HepG2 (cell line): ENCODE results near the gene PAPPA2. TPM values are rescaled to one million over a fixed set of nuclear protein-coding genes. Genes with fewer than 3 reads are reported as not detected.

ENCODE experiments used
- ATAC-seq: fragments of 200-7000 bp; cut with Tn5 transposase; 3 replicates; pipeline ENCODE4 v1.9.1; 2020; ENCODE audit warnings: mild to moderate bottlenecking, moderate library complexity
- BruUV-seq: library from RNA; stranded (reverse); fragments of 400-500 nt; replicated peaks from 2 replicates; lab custom pipeline; 2021; lab: Mats Ljungman, UMichigan
- CTCF ChIA-PET: fragments of 300-600 bp; formaldehyde crosslinking; extraction: SDS; loops from one replicate; lab custom pipeline; 2021; ENCODE audit warnings: low total read pairs, inconsistent platforms, low intra/inter-chr PET ratio; lab: Yijun Ruan, JAX
- POLR2A ChIA-PET: fragments of 350-600 bp; sonication (Branson Sonifier 250); formaldehyde crosslinking; loops from one replicate; lab custom pipeline; 2020; ENCODE audit warnings: antibody characterized with exemption, inconsistent platforms; lab: Yijun Ruan, JAX
- DNase-seq: peaks from one replicate; pipeline ENCODE4 v3.0.0-alpha.2; 2015; ENCODE audit warnings: low spot score
- FAIRE-seq: peaks from 3 replicates; lab custom pipeline; 2011; peaks lifted over from hg19 to GRCh38; lab: Jason Lieb, UNC
- H2AFZ ChIP-seq: one replicate; pipeline ENCODE4 v1.6.1; 2011; ENCODE audit warnings: low read length, inconsistent platforms
- H3K27ac ChIP-seq: fragments of 300-600 bp; 3 replicates; pipeline ENCODE4 v1.8.0; 2011; ENCODE audit warnings: mixed run types, mild to moderate bottlenecking, mixed read lengths, low read length, inconsistent platforms; ENCODE audit not compliant: insufficient read depth; ENCODE audit errors: extremely low read length
- H3K27me3 ChIP-seq, 2 experiments: fragments of 200-600 bp in 1 of 2; 2 replicates in 1 of 2; 3 replicates in 1 of 2; pipeline versions ENCODE4 v1.6.0 to v1.8.0; 2011; ENCODE audit warnings: low read length in 2 of 2, mild to moderate bottlenecking in 2 of 2, moderate library complexity in 2 of 2, inconsistent platforms in 1 of 2; ENCODE audit not compliant: insufficient read depth in 2 of 2, control insufficient read depth in 1 of 2
- H3K36me3 ChIP-seq, 2 experiments: fragments of 200-600 bp in 1 of 2; replicated peaks in 1 of 2; 2 replicates in 1 of 2; 3 replicates in 1 of 2; pipeline versions ENCODE4 v1.5.1 to v1.8.0; 2011; ENCODE audit warnings: low read length in 2 of 2, inconsistent platforms in 1 of 2; ENCODE audit not compliant: insufficient read depth in 2 of 2, control insufficient read depth in 1 of 2
- H3K4me1 ChIP-seq: 2 replicates; pipeline ENCODE4 v1.5.1; 2012; ENCODE audit warnings: low read length, inconsistent platforms; ENCODE audit not compliant: insufficient read depth
- H3K4me2 ChIP-seq: 2 replicates; pipeline ENCODE4 v1.6.0; 2011; ENCODE audit warnings: low read depth, low read length, inconsistent platforms
- H3K4me3 ChIP-seq, 3 experiments: fragments of 200-600 bp in 1 of 3; sonication (generic), shearing (Covaris generic) in 1 of 3; replicated peaks in 1 of 3; 2 replicates each; pipeline ENCODE4 v1.5.1; 2011 to 2016; ENCODE audit warnings: low read length in 3 of 3, inconsistent platforms in 2 of 3, low read depth in 2 of 3, mild to moderate bottlenecking in 2 of 3, control low read depth in 1 of 3, mixed read lengths in 1 of 3; ENCODE audit not compliant: insufficient read depth in 1 of 3
- H3K79me2 ChIP-seq: one replicate; pipeline ENCODE4 v1.6.1; 2011; ENCODE audit warnings: low read length, inconsistent platforms; ENCODE audit not compliant: insufficient read depth
- H3K9ac ChIP-seq: 2 replicates; pipeline ENCODE4 v1.6.0; 2011; ENCODE audit warnings: mild to moderate bottlenecking, low read depth, low read length, inconsistent platforms; ENCODE audit not compliant: insufficient read depth
- H3K9me3 ChIP-seq: 2 replicates; pipeline ENCODE4 v1.5.1; 2012; ENCODE audit warnings: mild to moderate bottlenecking, low read length
- H4K20me1 ChIP-seq: 2 replicates; pipeline ENCODE4 v1.6.0; 2011; ENCODE audit warnings: inconsistent platforms, mild to moderate bottlenecking, low read length, moderate library complexity; ENCODE audit not compliant: insufficient read depth
- ESRRA ChIP-seq: sonication (generic); formaldehyde crosslinking; IDR thresholded peaks from 2 replicates; pipeline ENCODE4 v1.5.1; 2020; ENCODE audit warnings: mild to moderate bottlenecking, low read depth, missing genetic modification reagents
- KLF16 ChIP-seq, 2 experiments: sonication (generic) in 1 of 2; formaldehyde crosslinking in 1 of 2; IDR thresholded peaks; 2 replicates each; pipeline versions ENCODE4 v1.6.1 to v1.8.0; 2016 to 2023; ENCODE audit warnings: missing genetic modification reagents in 2 of 2, missing compliant biosample characterization in 1 of 2
- MED1 ChIP-seq: sonication (generic); formaldehyde crosslinking; IDR thresholded peaks from 2 replicates; pipeline ENCODE4 v1.4.0; 2020; ENCODE audit warnings: missing genetic modification reagents
- NCOA1 ChIP-seq: sonication (generic); formaldehyde crosslinking; IDR thresholded peaks from 2 replicates; pipeline ENCODE4 v1.9.0; 2021; ENCODE audit warnings: missing genetic modification reagents
- NR1H2 ChIP-seq: sonication (generic); formaldehyde crosslinking; IDR thresholded peaks from 2 replicates; pipeline ENCODE4 v1.8.1; 2022; ENCODE audit warnings: low read depth, missing genetic modification reagents, borderline replicate concordance
- PHF21A ChIP-seq: sonication (generic); formaldehyde crosslinking; IDR thresholded peaks from 2 replicates; pipeline ENCODE4 v1.5.0; 2020; ENCODE audit warnings: mild to moderate bottlenecking, missing genetic modification reagents
- SAP130 ChIP-seq: IDR thresholded peaks from 2 replicates; pipeline ENCODE4 v1.6.1; 2016; ENCODE audit warnings: low read depth
- SMARCE1 ChIP-seq: fragments of 450-650 bp; IDR thresholded peaks from 2 replicates; pipeline ENCODE4 v1.6.1; 2017; ENCODE audit warnings: borderline replicate concordance
- SNAI1 ChIP-seq: sonication (generic); formaldehyde crosslinking; IDR thresholded peaks from 2 replicates; pipeline ENCODE4 v1.5.0; 2020; ENCODE audit warnings: mild to moderate bottlenecking, missing genetic modification reagents, borderline replicate concordance
- SRF ChIP-seq: IDR thresholded peaks from 2 replicates; pipeline ENCODE4 v1.6.1; 2011; ENCODE audit warnings: mild to moderate bottlenecking, low read depth, low read length, moderate library complexity
- ZC3H4 ChIP-seq: sonication (generic); formaldehyde crosslinking; IDR thresholded peaks from 2 replicates; pipeline ENCODE4 v1.4.0; 2020; ENCODE audit warnings: missing genetic modification reagents, borderline replicate concordance
- ZFP62 ChIP-seq: sonication (generic); formaldehyde crosslinking; IDR thresholded peaks from 2 replicates; pipeline ENCODE4 v1.4.0; 2020; ENCODE audit warnings: missing genetic modification reagents
- ZNF34 ChIP-seq: sonication (generic); formaldehyde crosslinking; IDR thresholded peaks from 2 replicates; pipeline ENCODE4 v1.4.0; 2020; ENCODE audit warnings: mild to moderate bottlenecking, missing genetic modification reagents, borderline replicate concordance
- ZNF383 ChIP-seq: sonication (generic); formaldehyde crosslinking; IDR thresholded peaks from 2 replicates; pipeline ENCODE4 v1.4.0; 2020; ENCODE audit warnings: missing genetic modification reagents, mild to moderate bottlenecking, borderline replicate concordance
- ZNF460 ChIP-seq: sonication (generic); formaldehyde crosslinking; IDR thresholded peaks from 2 replicates; pipeline ENCODE4 v1.5.1; 2020; ENCODE audit warnings: missing genetic modification reagents, mild to moderate bottlenecking, borderline replicate concordance
- ZNF780A ChIP-seq: sonication (generic); formaldehyde crosslinking; IDR thresholded peaks from 2 replicates; pipeline ENCODE4 v1.8.0; 2022; ENCODE audit warnings: mild to moderate bottlenecking, missing genetic modification reagents, moderate library complexity
- WGBS: methylation state at CpG from one replicate; pipeline ENCODE4 v1.1.6; 2017; ENCODE audit warnings: low lambda C conversion rate; 5-methylcytosine and 5-hydroxymethylcytosine counted together
- in situ Hi-C: cut with HindIII; loops from 2 replicates; pipeline ENCODE4 v1.10.0; 2017; ENCODE audit warnings: low pct_unique_long_range_greater_than_20kb; ENCODE audit not compliant: extremely low pct_ligation_motif_present
- intact Hi-C: fragments of 100-400 bp; cut with micrococcal nuclease; formaldehyde crosslinking; loops from one replicate; pipeline ENCODE4 v1.10.0; 2022; ENCODE audit not compliant: unreplicated experiment
- polyA plus RNA-seq, 8 experiments: library from polyadenylated mRNA; depleted of rRNA in 3 of 8; stranded (reverse) in 7 of 8; unstranded in 1 of 8; fragments of >200 nt; fragmentation: Illumina TruSeq in 4 of 8; extraction: Trizol in 4 of 8; gene quantifications; 2 replicates each; pipeline versions ENCODE4 v1.2.1 to v1.2.3, GENCODE V29; 2011 to 2016; ENCODE audit warnings: low read depth in 4 of 8, missing spikeins in 1 of 8, mixed read lengths in 1 of 8; ENCODE audit not compliant: insufficient read depth in 1 of 8
- total RNA-seq, 5 experiments: library from RNA; depleted of rRNA; stranded (reverse); fragments of >200 nt; fragmentation: Illumina TruSeq; extraction: Trizol; gene quantifications; 2 replicates each; pipeline ENCODE4 v1.2.3, GENCODE V29; 2016; ENCODE audit warnings: low read depth in 1 of 5
- TF ChIP-seq, protein P1 (sequence below): IDR thresholded peaks from 2 replicates; pipeline ENCODE4 v1.6.1; 2016
- TF ChIP-seq, protein P2 (sequence below): sonication (generic); formaldehyde crosslinking; conservative IDR thresholded peaks from 2 replicates; pipeline ENCODE4 v1.8.0; 2022; ENCODE audit warnings: mild to moderate bottlenecking, moderate library complexity, missing genetic modification reagents
- TF ChIP-seq, protein P3 (sequence below): sonication (generic); formaldehyde crosslinking; IDR thresholded peaks from 2 replicates; pipeline ENCODE4 v1.5.1; 2020; ENCODE audit warnings: missing genetic modification reagents, mild to moderate bottlenecking, borderline replicate concordance
- TF ChIP-seq, protein P4 (sequence below): sonication (generic); formaldehyde crosslinking; IDR thresholded peaks from 2 replicates; pipeline ENCODE4 v1.5.0; 2020; ENCODE audit warnings: missing genetic modification reagents

The PAPPA2 gene
- total and polyA plus RNA-seq, 2 of the 13 experiments (the other 11 are each of a cell fraction or from before 2014, with no cell fraction given) = 0.01 TPM; not detected in 1

DNA sequence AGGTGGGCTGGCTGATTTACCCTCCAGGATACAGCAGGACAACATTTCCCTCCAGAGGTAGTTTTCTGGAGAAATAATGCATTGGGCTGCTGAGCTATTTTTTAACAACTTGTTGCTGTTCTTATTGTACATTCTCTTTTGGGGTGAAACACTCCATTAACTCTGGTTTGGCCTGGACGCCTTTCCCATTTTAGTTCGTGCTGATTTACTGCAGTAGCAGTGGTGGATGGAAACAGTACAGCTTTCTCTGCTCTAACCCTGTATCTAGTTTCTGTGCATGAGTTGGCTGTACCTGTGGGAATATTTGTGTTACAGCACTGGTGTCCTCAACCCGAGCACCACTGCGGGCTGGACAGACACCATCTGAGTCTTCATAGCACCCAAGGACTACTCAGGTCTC is 376.2 kb downstream of the PAPPA2 start:
- no peak for TF ChIP-seq ZC3H4
- TF ChIP-seq, protein P1, sequence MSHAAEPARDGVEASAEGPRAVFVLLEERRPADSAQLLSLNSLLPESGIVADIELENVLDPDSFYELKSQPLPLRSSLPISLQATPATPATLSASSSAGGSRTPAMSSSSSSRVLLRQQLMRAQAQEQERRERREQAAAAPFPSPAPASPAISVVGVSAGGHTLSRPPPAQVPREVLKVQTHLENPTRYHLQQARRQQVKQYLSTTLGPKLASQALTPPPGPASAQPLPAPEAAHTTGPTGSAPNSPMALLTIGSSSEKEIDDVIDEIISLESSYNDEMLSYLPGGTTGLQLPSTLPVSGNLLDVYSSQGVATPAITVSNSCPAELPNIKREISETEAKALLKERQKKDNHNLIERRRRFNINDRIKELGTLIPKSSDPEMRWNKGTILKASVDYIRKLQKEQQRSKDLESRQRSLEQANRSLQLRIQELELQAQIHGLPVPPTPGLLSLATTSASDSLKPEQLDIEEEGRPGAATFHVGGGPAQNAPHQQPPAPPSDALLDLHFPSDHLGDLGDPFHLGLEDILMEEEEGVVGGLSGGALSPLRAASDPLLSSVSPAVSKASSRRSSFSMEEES (CRISPR knock-in tag) = no peak
- TF ChIP-seq NR1H2 (CRISPR knock-in tag) = no peak
- no peak for TF ChIP-seq PHF21A (CRISPR knock-in tag)
- TF ChIP-seq, protein P2, sequence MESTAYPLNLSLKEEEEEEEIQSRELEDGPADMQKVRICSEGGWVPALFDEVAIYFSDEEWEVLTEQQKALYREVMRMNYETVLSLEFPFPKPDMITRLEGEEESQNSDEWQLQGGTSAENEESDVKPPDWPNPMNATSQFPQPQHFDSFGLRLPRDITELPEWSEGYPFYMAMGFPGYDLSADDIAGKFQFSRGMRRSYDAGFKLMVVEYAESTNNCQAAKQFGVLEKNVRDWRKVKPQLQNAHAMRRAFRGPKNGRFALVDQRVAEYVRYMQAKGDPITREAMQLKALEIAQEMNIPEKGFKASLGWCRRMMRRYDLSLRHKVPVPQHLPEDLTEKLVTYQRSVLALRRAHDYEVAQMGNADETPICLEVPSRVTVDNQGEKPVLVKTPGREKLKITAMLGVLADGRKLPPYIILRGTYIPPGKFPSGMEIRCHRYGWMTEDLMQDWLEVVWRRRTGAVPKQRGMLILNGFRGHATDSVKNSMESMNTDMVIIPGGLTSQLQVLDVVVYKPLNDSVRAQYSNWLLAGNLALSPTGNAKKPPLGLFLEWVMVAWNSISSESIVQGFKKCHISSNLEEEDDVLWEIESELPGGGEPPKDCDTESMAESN = no peak
- no peak for TF ChIP-seq ZNF460 (CRISPR knock-in tag)
- no peak for TF ChIP-seq SMARCE1
- no peak for TF ChIP-seq SNAI1 (CRISPR knock-in tag)
- TF ChIP-seq NCOA1 = no peak
- no peak for TF ChIP-seq ZNF383 (CRISPR knock-in tag)
- TF ChIP-seq MED1 (CRISPR knock-in tag) = no peak
- TF ChIP-seq ZNF780A = no peak
- TF ChIP-seq, protein P3, sequence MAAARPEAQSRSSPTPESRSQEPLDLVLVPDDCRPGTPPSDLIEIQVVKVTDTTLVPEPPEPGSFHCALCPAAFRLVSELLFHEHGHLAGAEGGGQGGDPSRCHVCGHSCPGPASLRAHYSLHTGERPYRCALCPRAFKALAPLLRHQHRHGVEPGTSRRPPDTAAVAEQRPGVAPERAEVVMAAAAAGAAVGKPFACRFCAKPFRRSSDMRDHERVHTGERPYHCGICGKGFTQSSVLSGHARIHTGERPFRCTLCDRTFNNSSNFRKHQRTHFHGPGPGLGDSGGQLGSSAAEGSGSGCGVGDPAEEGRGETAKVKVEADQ (CRISPR knock-in tag) = no peak
- TF ChIP-seq SAP130 (CRISPR knock-in tag) = no peak
- TF ChIP-seq ZNF34 = no peak
- TF ChIP-seq KLF16 (CRISPR knock-in tag; IDR thresholded peaks at IDR 0.05) = no peak
- TF ChIP-seq, protein P4, sequence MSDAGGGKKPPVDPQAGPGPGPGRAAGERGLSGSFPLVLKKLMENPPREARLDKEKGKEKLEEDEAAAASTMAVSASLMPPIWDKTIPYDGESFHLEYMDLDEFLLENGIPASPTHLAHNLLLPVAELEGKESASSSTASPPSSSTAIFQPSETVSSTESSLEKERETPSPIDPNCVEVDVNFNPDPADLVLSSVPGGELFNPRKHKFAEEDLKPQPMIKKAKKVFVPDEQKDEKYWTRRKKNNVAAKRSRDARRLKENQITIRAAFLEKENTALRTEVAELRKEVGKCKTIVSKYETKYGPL = no peak
- TF ChIP-seq ESRRA = no peak
- no peak for TF ChIP-seq ZFP62 (CRISPR knock-in tag)
- TF ChIP-seq SRF = no peak
- no peak overlapping the region for H3K27ac ChIP-seq
- FAIRE-seq (no peak), DNase-seq (no peak), ATAC-seq (no peak)
- no peak overlapping the region for H2AFZ ChIP-seq
- H3K79me2 ChIP-seq = no peaks in the 10 kb centered on the region
- CTCF ChIA-PET = no interaction called here
- H4K20me1 ChIP-seq = no peaks in the 10 kb centered on the region
- H3K4me1 ChIP-seq = no peaks in the 10 kb centered on the region
- no peak overlapping the region for H3K4me2 ChIP-seq
- POLR2A ChIA-PET = no interaction called here
- BruUV-seq = no TSS peak
- intact Hi-C loops = no loop called here
- no peaks in the 10 kb centered on the region for H3K27me3 ChIP-seq
- in situ Hi-C loops = loop anchor here (25.0 kb wide), 2 partner anchors 452 to 1677 kb away; no protein-coding TSS in a partner anchor
- H3K4me3 ChIP-seq = no peak overlapping the region
- 3% methylated on average over 4 of the region's 4 CpGs for WGBS
- H3K9ac ChIP-seq = no peak overlapping the region
- no peaks in the 10 kb centered on the region for H3K9me3 ChIP-seq
- H3K36me3 ChIP-seq = no peaks in the 10 kb centered on the region
